Ovary (tissue), 3 donors: Measurements from ENCODE around the gene SDK1.

Source experiments
- CTCF ChIP-seq, 3 donors: fragments of 450-650 bp in 2 of 3; fragments of 200-600 bp in 1 of 3; IDR thresholded peaks; one replicate each; pipeline versions ENCODE4 v1.5.1 to v1.8.0; 2016 to 2022; ENCODE audit warnings: antibody characterized with exemption in 3 of 3, mild to moderate bottlenecking in 1 of 3
- EP300 ChIP-seq: sonication (generic); formaldehyde crosslinking; IDR thresholded peaks from one replicate; pipeline ENCODE4 v1.6.1; 2017; ENCODE audit warnings: antibody characterized with exemption
- POLR2A ChIP-seq: fragments of 450-650 bp; IDR thresholded peaks from one replicate; pipeline ENCODE4 v1.6.1; 2017; ENCODE audit warnings: antibody characterized with exemption, mild to moderate bottlenecking, moderate library complexity
- donor health status: DM: no; HTN: no; CAD: no.

- TF ChIP-seq CTCF (IDR thresholded peaks at IDR 0.05), result no peak
- no peak for TF ChIP-seq POLR2A
- no peak for TF ChIP-seq EP300
Measured at GRCh38 chr7:3754493-3755341, 453.7 kb downstream of the SDK1 start.
